IPS-15b (cell line): Measurements from ENCODE around the gene RAD51D.
"Not testable (repeated sequence)": the region's sequence is repeated elsewhere in the genome, so short reads cannot be mapped to it uniquely, and the experiment has no call there.

Source experiments
- H3K27me3 ChIP-seq: one replicate; pipeline ENCODE4 v1.6.1; 2013; ENCODE audit warnings: low read length; ENCODE audit not compliant: control insufficient read depth, insufficient read depth
- H3K36me3 ChIP-seq: one replicate; pipeline ENCODE4 v1.6.1; 2013; ENCODE audit warnings: low read length; ENCODE audit not compliant: control insufficient read depth, insufficient read depth
- H3K4me1 ChIP-seq: one replicate; pipeline ENCODE4 v1.6.1; 2013; ENCODE audit warnings: mild to moderate bottlenecking, low read length; ENCODE audit not compliant: control insufficient read depth, insufficient read depth
- H3K4me3 ChIP-seq: one replicate; pipeline ENCODE4 v1.5.1; 2013; ENCODE audit warnings: low read depth, low read length
- H3K9ac ChIP-seq: one replicate; pipeline ENCODE4 v1.6.1; 2013; ENCODE audit warnings: low read depth, mild to moderate bottlenecking, low read length
- H3K9me3 ChIP-seq: one replicate; pipeline ENCODE4 v1.6.1; 2013; ENCODE audit warnings: mild to moderate bottlenecking, low read length; ENCODE audit not compliant: control insufficient read depth, insufficient read depth

RAD51D gene

DNA sequence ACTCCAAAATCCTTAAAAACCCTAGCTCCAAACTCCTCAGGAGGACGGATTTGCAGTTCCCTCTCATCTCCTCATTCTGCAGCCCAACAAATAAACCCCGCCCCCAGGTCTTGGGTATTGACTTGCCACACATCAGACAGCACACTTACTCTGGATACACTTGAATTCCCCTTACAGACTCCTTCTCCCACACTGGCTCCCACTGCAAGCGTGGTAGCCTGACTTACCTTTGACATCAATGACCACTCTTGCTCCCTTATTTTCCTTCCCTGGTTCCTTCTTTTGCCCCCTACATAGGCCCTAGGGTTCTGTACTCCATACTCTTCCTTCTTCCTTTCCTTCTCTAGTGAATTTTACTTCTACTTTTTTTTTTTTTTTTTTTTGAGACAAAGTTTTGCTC, 63.6 kb downstream of the RAD51D start:
- Histone ChIP-seq H3K9ac (no peak overlapping the region), H3K9me3 (no peaks in the 10 kb centered on the region), H3K27me3 (no peaks in the 10 kb centered on the region), H3K36me3 (no peaks in the 10 kb centered on the region), H3K4me1 (no peaks in the 10 kb centered on the region), H3K4me3 (no peak overlapping the region)

DNA sequence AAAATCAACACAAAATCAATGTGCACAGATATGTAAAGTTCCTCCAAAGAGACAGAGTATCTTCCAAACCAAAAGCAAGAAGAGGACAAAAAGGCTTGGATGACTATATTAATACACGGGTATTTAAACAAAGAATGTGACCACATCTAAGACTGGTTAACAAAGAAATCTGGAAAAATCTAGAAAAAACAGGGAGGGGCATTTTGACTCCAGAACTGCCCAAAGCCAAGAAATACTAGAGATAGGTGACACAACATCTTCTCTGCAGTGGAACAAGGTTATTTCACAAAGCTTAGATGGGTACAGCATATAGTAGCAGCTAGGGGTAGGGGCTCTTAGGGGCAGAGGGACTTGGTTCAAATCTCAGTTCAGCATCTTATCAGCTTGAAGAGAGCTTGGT, 66.5 kb downstream of the RAD51D start:
- Histone ChIP-seq H3K36me3 (no peaks in the 10 kb centered on the region), H3K4me1 (no peaks in the 10 kb centered on the region), H3K9ac (no peak overlapping the region), H3K4me3 (no peak overlapping the region), H3K9me3 (no peaks in the 10 kb centered on the region), H3K27me3 (no peaks in the 10 kb centered on the region)

GRCh38 chr17:35052780-35053179, 66.9 kb downstream of the RAD51D start:
- Histone ChIP-seq H3K9ac (no peak overlapping the region), H3K27me3 (no peaks in the 10 kb centered on the region), H3K9me3 (no peaks in the 10 kb centered on the region), H3K4me3 (no peak overlapping the region), H3K4me1 (no peaks in the 10 kb centered on the region), H3K36me3 (no peaks in the 10 kb centered on the region)

- H3K4me3 ChIP-seq, result no peak overlapping the region
- no peaks in the 10 kb centered on the region for H3K36me3 ChIP-seq
- H3K27me3 ChIP-seq, result no peaks in the 10 kb centered on the region
- H3K4me1 ChIP-seq, result peaks cover 2% of the 10 kb centered on the region
- H3K9me3 ChIP-seq, result no peaks in the 10 kb centered on the region
- H3K9ac ChIP-seq, result no peak overlapping the region
Observed at GRCh38 chr17:35052241-35052610, 67.4 kb downstream of the RAD51D start.

DNA sequence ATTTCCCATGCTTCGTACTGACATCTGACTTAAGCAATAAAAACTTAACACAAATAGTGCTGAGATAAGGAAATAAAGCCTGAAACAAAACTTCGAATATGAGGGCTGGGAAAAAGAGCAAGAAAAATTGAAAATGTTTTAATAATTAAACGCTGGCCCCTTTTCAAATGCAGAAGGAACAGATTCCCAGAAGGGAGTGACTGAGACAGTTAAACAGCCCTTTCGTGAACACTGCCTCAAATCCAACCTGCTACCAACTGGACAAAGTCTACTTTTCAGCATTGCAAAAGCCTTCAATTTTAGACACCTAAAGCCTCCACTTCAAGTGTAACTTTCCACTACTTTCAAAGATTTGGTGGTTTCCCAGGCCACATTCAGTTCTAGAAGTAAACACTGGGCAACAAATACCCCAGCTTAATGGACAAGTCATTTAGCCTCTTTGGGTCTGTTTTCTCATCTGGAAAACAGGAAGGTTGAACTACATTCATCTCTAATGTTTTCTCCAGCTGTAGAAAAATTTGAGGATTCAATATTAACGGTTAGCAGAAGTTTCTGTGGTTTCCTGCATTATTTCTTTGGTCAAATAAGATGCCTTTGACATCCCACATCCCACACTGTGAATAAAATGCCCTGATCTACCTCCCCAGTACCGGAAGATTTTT, 68.0 kb downstream of the RAD51D start:
- no peaks in the 10 kb centered on the region for H3K27me3 ChIP-seq
- H3K9me3 ChIP-seq, result no peaks in the 10 kb centered on the region
- H3K36me3 ChIP-seq, result no peaks in the 10 kb centered on the region
- H3K4me1 ChIP-seq, result peaks cover 4% of the 10 kb centered on the region
- no peak overlapping the region for H3K9ac ChIP-seq
- H3K4me3 ChIP-seq, result no peak overlapping the region

DNA sequence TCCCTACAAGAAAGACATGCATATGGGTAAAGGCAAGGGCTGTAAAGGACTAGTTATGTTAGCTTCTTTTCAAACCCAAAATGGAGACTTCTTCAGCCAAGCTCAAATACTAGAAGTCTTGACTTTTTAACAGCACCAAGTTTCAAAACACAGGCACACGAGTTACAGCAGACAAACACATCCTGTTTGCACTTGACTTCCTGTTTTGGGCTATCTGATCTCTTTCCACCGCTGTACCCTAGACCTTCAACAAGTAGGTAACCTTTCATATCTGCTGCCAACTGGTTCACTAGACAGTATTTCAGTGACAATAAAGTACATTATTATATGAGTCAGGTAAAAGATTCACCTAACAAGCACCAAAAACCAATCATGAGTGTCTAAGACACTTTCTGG, 68.5 kb downstream of the RAD51D start:
- Histone ChIP-seq H3K36me3 (no peaks in the 10 kb centered on the region), H3K9me3 (no peaks in the 10 kb centered on the region), H3K4me1 (peaks cover 4% of the 10 kb centered on the region), H3K4me3 (no peak overlapping the region), H3K9ac (no peak overlapping the region), H3K27me3 (no peaks in the 10 kb centered on the region)

- Histone ChIP-seq H3K27me3 (no peaks in the 10 kb centered on the region), H3K9ac (no peak overlapping the region), H3K9me3 (no peaks in the 10 kb centered on the region), H3K4me3 (no peak overlapping the region), H3K4me1 (peaks cover 4% of the 10 kb centered on the region), H3K36me3 (no peaks in the 10 kb centered on the region)
Observed at GRCh38 chr17:35050170-35050569, 69.5 kb downstream of the RAD51D start.

GRCh38 chr17:35048685-35049379, 70.8 kb downstream of the RAD51D start:
- H3K27me3 ChIP-seq, result no peaks in the 10 kb centered on the region
- no peaks in the 10 kb centered on the region for H3K36me3 ChIP-seq
- no peak overlapping the region for H3K9ac ChIP-seq
- H3K4me1 ChIP-seq, result peaks cover 4% of the 10 kb centered on the region
- H3K9me3 ChIP-seq, result no peaks in the 10 kb centered on the region
- H3K4me3 ChIP-seq, result no peak overlapping the region

DNA sequence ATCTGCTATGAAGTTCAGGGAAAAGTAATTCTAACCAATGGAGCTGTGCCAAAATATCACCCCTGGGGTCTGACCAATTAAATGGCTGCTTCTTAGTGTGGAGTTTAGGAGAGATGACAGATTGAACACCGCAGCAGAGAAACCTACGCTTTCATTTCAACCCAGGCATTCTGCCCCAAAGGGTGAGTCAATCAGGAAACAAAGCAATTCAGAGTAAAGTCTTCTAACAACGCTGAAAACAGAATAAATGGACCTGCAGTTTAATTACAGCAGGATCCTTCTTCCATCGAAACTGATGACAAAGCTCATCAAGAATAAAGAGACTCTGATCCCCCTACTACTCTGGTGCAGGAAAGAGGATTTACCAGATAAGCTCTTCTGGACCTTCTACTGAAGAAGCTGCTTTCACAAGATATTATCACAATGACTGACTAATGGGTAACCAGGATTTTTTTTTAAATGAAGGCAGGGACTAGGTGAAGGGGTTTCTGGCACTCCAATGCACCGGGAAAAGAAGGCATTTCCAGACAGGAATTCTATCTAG, 72.8 kb downstream of the RAD51D start:
- H3K4me3 ChIP-seq, result no peak overlapping the region

DNA sequence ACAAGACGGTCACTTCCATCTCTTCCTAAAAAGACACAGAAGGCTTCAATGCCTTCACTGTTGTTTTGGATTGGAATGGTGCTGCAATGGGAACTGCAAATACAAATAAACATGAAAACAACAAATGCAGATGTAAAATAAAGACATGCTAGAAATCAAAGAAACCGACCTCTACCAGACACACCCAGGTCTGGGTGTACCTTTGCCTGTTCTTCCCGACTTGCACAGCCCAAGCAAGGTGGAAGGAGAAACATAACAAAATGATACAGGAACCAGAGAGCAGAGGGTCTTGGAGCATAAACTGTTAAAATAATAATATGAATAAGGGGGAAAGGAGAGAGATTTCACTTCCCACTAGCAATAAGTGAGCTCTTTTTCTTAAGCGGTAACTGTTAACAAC, 73.4 kb downstream of the RAD51D start:
- Histone ChIP-seq H3K27me3 (no peaks in the 10 kb centered on the region), H3K4me3 (no peak overlapping the region), H3K4me1 (peaks cover 4% of the 10 kb centered on the region), H3K9me3 (no peaks in the 10 kb centered on the region), H3K36me3 (no peaks in the 10 kb centered on the region), H3K9ac (no peak overlapping the region)

More for the DNA sequence above, 72.8 kb downstream of the RAD51D start:
- peaks cover 4% of the 10 kb centered on the region for H3K4me1 ChIP-seq
- H3K9me3 ChIP-seq, result no peaks in the 10 kb centered on the region
- H3K36me3 ChIP-seq, result no peaks in the 10 kb centered on the region
- no peaks in the 10 kb centered on the region for H3K27me3 ChIP-seq
- no peak overlapping the region for H3K9ac ChIP-seq

- not testable (repeated sequence) for H3K9me3 ChIP-seq, H3K9ac ChIP-seq, H3K4me1 ChIP-seq, H3K27me3 ChIP-seq, H3K36me3 ChIP-seq, H3K4me3 ChIP-seq
Observed at GRCh38 chr17:35045458-35045979, 74.1 kb downstream of the RAD51D start.

DNA sequence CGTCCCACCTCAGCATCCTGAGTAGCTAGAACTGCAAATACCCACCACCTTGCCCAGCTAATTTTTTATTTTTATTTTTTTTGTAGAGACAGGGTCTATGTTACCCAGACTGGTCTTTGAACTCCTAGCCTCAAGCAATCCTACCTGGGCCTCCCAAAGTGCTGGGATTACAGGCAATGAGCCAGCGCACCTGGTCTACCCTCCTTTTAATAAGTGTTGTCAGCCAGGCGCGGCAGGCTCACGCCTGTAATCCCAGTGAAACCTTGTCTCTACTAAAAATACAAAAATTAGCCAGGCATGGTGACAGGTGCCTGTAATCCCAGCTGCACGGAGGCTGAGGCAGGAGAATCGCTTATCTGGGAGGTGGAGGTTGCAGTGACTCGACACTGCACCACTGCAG, 75.5 kb downstream of the RAD51D start:
- no peaks in the 10 kb centered on the region for H3K36me3 ChIP-seq
- H3K9ac ChIP-seq, result no peak overlapping the region
- H3K4me1 ChIP-seq, result peaks cover 4% of the 10 kb centered on the region
- H3K27me3 ChIP-seq, result no peaks in the 10 kb centered on the region
- no peaks in the 10 kb centered on the region for H3K9me3 ChIP-seq
- H3K4me3 ChIP-seq, result no peak overlapping the region
